ENCODE measurements around the gene NSMCE4A.

Gene NSMCE4A

DNA sequence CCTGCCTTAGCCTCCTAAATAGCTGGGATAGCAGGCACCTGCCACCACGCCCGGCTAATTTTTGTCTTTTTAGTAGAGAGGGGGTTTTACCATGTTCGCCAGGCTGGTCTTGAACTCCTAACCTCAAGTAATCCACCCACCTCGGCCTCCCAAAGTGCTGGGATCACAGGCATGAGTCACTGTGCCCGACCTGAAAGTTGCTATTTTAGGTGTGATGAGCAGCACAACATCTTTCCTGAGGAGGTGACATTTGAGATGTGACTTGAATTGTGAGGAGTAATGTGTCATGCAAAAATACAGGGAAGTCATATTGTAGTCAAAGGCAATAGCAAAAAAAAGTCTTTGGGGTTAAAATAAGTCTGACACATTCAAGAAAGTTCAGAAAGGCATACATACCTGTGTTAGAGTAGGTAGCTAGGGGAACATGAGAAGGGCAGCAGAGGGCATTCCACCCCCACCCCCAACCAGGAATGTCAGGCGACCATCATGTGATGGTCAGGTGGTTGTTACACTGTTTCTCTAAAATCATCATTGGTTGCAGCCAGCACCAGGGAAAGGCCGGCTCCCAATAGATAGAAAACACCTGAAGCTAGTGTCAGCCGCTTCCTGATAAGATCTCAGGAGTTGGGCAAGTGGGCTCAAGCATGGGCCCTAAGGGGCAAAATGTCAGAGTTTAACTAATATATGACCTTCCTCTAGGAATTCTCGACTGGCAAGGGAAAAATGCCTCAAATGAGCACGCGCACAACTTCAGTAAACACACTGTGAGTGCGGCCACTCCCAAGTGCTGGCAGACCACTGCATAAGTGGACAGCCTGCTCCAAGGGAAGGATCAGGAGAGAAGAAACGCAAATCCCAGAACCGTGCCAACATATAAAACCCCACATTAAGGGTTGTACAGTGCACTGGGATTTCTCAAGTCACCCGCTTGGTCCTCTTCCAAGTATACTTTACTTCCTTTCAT, 13.6 kb upstream of the NSMCE4A start, which contains the start of gene TACC2:
TSS of gene TACC2 (plus strand) at position 803 of the 964 bp plus-strand sequence. CDS start 32,819 bp downstream, outside the sequence.
- DNase-seq (ENCODE audit: low read depth): no peak
- H3K4me3 ChIP-seq (ENCODE audit: low read length): no peak within 1 kb of the TSS
- no peak for TF ChIP-seq CTCF (conservative IDR thresholded peaks at IDR 0.05; ENCODE audit: low read depth, low read length)

- no peak for TF ChIP-seq CTCF (conservative IDR thresholded peaks at IDR 0.05; ENCODE audit: low read depth, low read length)
- DNase-seq (ENCODE audit: low read depth): no peak
- no peak overlapping the region for H3K4me3 ChIP-seq (ENCODE audit: low read length)
Observed at GRCh38 chr10:121984463-121984862, 9.4 kb upstream of the NSMCE4A start.

DNA sequence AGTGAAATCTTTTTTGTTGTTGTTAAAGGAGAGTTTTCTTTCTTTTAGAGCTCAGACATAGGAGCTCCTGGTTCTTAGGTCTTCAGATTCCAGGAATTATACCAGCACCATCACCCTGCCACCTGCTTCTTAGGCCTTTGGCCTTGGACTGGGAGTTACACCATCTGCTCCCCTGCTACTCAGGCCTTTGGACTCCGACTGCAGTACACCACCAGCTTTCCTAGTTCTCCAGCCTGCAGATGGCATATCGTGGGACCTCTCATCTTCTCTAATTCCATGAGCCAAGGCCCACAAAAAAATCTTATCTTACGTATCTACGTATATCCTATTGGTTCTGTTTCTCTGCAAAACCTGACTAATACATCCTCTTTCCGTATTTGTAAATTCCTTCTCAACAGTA, 8.8 kb upstream of the NSMCE4A start:
- H3K4me3 ChIP-seq (ENCODE audit: low read length): no peak overlapping the region
- no peak for TF ChIP-seq CTCF (conservative IDR thresholded peaks at IDR 0.05; ENCODE audit: low read depth, low read length)
- no peak for DNase-seq (ENCODE audit: low read depth)

DNA sequence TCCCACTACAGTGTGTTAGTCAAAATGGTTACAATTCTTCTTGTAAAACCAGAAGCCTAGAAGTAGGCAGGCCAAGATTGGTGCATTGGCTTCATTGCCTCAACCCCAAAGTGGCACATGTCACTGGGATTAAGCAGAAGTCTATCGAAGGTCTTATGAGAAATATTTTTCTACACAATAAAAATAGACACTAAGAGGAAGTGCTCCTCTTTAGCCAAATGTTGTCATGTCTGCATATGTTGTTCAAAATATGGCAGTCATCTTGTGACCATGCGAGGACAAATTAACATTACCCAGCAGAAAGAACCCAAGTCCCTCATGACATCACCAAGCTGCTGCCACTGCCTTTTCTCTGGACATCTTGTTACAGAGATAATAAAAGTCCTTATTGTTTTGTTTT, 6.3 kb upstream of the NSMCE4A start:
- no peak for TF ChIP-seq CTCF (conservative IDR thresholded peaks at IDR 0.05; ENCODE audit: low read depth, low read length)
- H3K4me3 ChIP-seq (ENCODE audit: low read length): no peak overlapping the region
- DNase-seq (ENCODE audit: low read depth): no peak

DNA sequence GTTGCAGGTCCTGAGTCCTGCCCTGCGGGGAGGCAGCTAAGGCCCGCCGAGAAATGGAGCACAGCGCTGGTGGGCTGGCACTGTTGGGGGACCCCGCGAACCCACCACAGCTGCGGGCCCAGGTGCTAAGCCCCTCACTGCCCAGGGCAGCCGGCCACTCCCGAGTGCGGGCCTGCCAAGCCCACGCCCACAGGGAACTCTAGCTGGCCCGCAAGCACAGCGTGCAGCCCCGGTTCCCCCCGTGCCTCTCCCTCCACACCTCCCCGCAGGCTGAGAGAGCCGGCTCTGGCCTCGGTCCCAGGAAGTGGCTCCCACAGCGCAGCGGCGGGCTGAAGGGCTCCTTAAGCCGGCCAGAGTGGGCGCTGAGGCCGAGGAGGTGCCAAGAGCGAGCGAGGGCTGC, 3.5 kb upstream of the NSMCE4A start:
- no peak overlapping the region for H3K4me3 ChIP-seq (ENCODE audit: low read length)
- no peak for DNase-seq (ENCODE audit: low read depth)
- TF ChIP-seq CTCF (conservative IDR thresholded peaks at IDR 0.05; ENCODE audit: low read depth, low read length): no peak

DNA sequence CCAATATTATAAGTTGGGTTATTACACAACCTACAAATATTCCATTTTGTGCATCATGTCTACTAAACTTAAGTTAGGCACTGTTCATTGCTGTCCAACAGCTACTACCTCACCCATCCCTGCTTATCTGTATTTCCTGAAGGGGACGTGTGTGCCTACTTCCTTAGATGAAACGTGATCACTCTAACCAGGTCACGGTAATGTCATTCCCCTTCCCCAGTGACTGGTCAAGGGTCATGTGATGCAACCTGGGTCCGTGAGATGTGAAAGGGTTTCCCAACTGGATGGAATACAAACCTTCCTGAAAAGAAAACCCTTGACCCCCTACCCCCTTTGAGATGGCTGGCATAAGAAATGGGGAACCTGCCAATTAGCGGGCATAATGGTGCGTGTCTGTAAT, 1.6 kb upstream of the NSMCE4A start:
- no peak overlapping the region for H3K4me3 ChIP-seq (ENCODE audit: low read length)
- no peak for TF ChIP-seq CTCF (conservative IDR thresholded peaks at IDR 0.05; ENCODE audit: low read depth, low read length)

More for the DNA sequence above, 1.6 kb upstream of the NSMCE4A start:
- no peak for DNase-seq (ENCODE audit: low read depth)

Measured in retinal pigment epithelial cell (primary cell).